Testis (tissue), 3 donors: Measurements from ENCODE around the gene SEC61A1. TPM values are rescaled to one million over a fixed set of nuclear protein-coding genes. Genes with fewer than 3 reads are reported as not detected.

ENCODE experiments used
- DNase-seq: peaks from one replicate; pipeline ENCODE4 v3.0.0-alpha.2; 2019
- H3K27ac ChIP-seq, 2 donors: fragments of 200-600 bp; sonication (generic); one replicate each; pipeline ENCODE4 v1.5.1; 2019
- H3K27me3 ChIP-seq: fragments of 200-600 bp; sonication (generic); one replicate; pipeline ENCODE4 v1.5.1; 2019
- H3K36me3 ChIP-seq: fragments of 200-600 bp; sonication (generic); one replicate; pipeline ENCODE4 v1.5.1; 2017; ENCODE audit warnings: low read depth; ENCODE audit errors: missing control alignments
- H3K4me1 ChIP-seq: fragments of 200-600 bp; sonication (generic); one replicate; pipeline ENCODE4 v1.5.1; 2019
- H3K4me3 ChIP-seq, 2 donors: fragments of 200-600 bp; sonication (generic); one replicate each; pipeline ENCODE4 v1.5.1; 2017 to 2019
- H3K9me3 ChIP-seq: fragments of 200-600 bp; sonication (generic); one replicate; pipeline ENCODE4 v1.5.1; 2017
- POLR2A ChIP-seq: fragments of 450-650 bp; IDR thresholded peaks from one replicate; pipeline ENCODE4 v1.6.1; 2017; ENCODE audit warnings: antibody characterized with exemption, mild to moderate bottlenecking, moderate library complexity
- WGBS, 2 donors: methylation state at CpG; one replicate each; pipeline ENCODE4 v1.1.5; 2018; 5-methylcytosine and 5-hydroxymethylcytosine counted together
- intact Hi-C: fragments of 100-400 bp; cut with DNase I; formaldehyde crosslinking; loops from one replicate; pipeline ENCODE4 v1.15.1; 2023; ENCODE audit warnings: low total_unique reads
- polyA plus RNA-seq: library from polyadenylated mRNA; stranded (reverse); fragments of 350-450 nt; fragmentation: Illumina TruSeq; extraction: RNeasy Lipid Tissue Mini Kit (QIAGEN cat#74804); gene quantifications from one replicate; pipeline ENCODE4 v1.2.3, GENCODE V29; 2014; ENCODE audit warnings: low read depth, low replicate concordance; ENCODE audit not compliant: insufficient read depth
- total RNA-seq, 2 donors: library from RNA; depleted of rRNA; stranded (reverse); fragments of >200 nt; gene quantifications; one replicate each; pipeline ENCODE4 v1.2.3, GENCODE V29; 2016
- TF ChIP-seq, protein P1 (sequence below), 3 experiments: fragments of 450-650 bp in 2 of 3; fragments of 200-600 bp in 1 of 3; sonication (generic) in 1 of 3; IDR thresholded peaks; one replicate each; pipeline ENCODE4 v1.5.1; 2016 to 2019; ENCODE audit warnings: antibody characterized with exemption in 3 of 3, mild to moderate bottlenecking in 2 of 3, moderate library complexity in 1 of 3

Gene SEC61A1
- total and polyA plus RNA-seq, 3 donors from 2014 or later = 119 to 137 (median 129) TPM

DNA sequence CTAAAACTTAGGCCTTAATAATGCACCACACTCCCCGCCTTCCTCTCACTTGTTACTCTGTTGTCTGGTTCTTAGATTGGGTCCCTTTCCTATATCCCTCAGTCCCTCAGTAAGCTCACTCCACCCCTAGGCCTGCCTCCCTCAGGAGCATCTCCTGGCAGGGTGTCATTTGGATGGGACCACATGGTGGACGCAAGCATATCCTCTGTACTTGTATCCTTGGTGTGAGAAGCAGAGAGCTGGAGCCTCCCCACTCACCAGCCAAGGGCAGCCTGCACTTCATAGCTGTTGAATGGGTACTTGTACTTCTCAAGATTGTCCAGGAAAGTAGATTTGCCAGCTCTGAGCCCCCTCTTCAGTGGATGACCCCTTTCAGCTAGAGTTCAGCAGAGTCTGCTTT, 11.6 kb downstream of the SEC61A1 start:
- H3K9me3 ChIP-seq = no peaks in the 10 kb centered on the region
- no peaks in the 10 kb centered on the region for H3K27me3 ChIP-seq
- H3K27ac ChIP-seq = no peak overlapping the region
- intact Hi-C loops = no loop called here
- no peak for DNase-seq
- peaks cover 5% of the 10 kb centered on the region for H3K4me1 ChIP-seq
- no peak overlapping the region for H3K4me3 ChIP-seq
- no peaks in the 10 kb centered on the region for H3K36me3 ChIP-seq
- no peak for TF ChIP-seq POLR2A
- TF ChIP-seq, protein P1, sequence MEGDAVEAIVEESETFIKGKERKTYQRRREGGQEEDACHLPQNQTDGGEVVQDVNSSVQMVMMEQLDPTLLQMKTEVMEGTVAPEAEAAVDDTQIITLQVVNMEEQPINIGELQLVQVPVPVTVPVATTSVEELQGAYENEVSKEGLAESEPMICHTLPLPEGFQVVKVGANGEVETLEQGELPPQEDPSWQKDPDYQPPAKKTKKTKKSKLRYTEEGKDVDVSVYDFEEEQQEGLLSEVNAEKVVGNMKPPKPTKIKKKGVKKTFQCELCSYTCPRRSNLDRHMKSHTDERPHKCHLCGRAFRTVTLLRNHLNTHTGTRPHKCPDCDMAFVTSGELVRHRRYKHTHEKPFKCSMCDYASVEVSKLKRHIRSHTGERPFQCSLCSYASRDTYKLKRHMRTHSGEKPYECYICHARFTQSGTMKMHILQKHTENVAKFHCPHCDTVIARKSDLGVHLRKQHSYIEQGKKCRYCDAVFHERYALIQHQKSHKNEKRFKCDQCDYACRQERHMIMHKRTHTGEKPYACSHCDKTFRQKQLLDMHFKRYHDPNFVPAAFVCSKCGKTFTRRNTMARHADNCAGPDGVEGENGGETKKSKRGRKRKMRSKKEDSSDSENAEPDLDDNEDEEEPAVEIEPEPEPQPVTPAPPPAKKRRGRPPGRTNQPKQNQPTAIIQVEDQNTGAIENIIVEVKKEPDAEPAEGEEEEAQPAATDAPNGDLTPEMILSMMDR (IDR thresholded peaks at IDR 0.05) = no peak
- WGBS, 2 donors = 92 to 95% methylated on average over 2 of the region's 2 CpGs

GRCh38 chr3:128064962-128065361, 12.7 kb downstream of the SEC61A1 start:
- no peak for TF ChIP-seq POLR2A
- TF ChIP-seq, protein P1 (IDR thresholded peaks at IDR 0.05) = no peak
- intact Hi-C loops = no loop called here
- DNase-seq = no peak
- Histone ChIP-seq H3K4me1 (peaks cover 2% of the 10 kb centered on the region), H3K9me3 (no peaks in the 10 kb centered on the region), H3K4me3 (no peak overlapping the region), H3K36me3 (no peaks in the 10 kb centered on the region), H3K27me3 (no peaks in the 10 kb centered on the region), H3K27ac (no peak overlapping the region)
- 94 to 95% methylated on average over 6 of the region's 6 CpGs for WGBS, 2 donors

DNA sequence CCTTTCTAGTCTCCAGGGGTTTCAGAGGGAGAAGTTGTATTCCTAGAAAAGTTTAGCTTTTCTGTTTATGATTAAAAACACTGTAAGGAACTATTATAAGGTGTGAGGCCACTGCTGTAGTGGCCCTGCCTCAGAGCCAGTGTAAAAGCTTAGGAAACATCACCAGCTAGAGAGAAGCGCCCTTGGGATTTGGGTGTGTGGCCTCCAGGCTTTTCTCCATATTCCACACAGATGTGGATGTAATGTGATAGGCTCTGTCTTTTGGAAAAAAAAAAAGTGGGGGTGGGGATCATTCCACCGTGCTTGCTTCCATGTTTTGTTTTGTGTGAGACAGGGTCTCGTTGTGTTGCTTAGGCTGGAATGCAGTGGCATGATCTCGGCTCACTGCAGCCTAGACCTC, 13.9 kb downstream of the SEC61A1 start:
- Histone ChIP-seq H3K4me3 (no peak overlapping the region), H3K36me3 (no peaks in the 10 kb centered on the region), H3K27ac (no peak overlapping the region), H3K4me1 (no peaks in the 10 kb centered on the region), H3K9me3 (no peaks in the 10 kb centered on the region), H3K27me3 (no peaks in the 10 kb centered on the region)
- 86 to 91% methylated on average over 3 to 4 of the region's 4 CpGs for WGBS, 2 donors
- TF ChIP-seq, protein P1 (IDR thresholded peaks at IDR 0.05) = no peak
- no peak for TF ChIP-seq POLR2A
- intact Hi-C loops = no loop called here
- DNase-seq = no peak

- Histone ChIP-seq H3K27ac (no peak overlapping the region), H3K36me3 (no peaks in the 10 kb centered on the region), H3K4me1 (no peaks in the 10 kb centered on the region), H3K4me3 (no peak overlapping the region), H3K9me3 (no peaks in the 10 kb centered on the region), H3K27me3 (no peaks in the 10 kb centered on the region)
- 90 to 92% methylated on average over 9 of the region's 9 CpGs for whole genome bisulfite sequencing, 2 donors
- TF ChIP-seq, protein P1 (IDR thresholded peaks at IDR 0.05) = no peak
- TF ChIP-seq POLR2A = no peak
- DNase-seq = no peak
- intact Hi-C loops = no loop called here
Measured at GRCh38 chr3:128066676-128067075, 14.4 kb downstream of the SEC61A1 start.

GRCh38 chr3:128067489-128067888, 15.3 kb downstream of the SEC61A1 start:
- WGBS, 2 donors = 75 to 76% methylated on average over 7 of the region's 7 CpGs
- intact Hi-C loops = no loop called here

More at GRCh38 chr3:128067489-128067888, 15.3 kb downstream of the SEC61A1 start:
- no peak for DNase-seq
- H3K36me3 ChIP-seq = no peaks in the 10 kb centered on the region
- H3K27ac ChIP-seq = no peak overlapping the region
- no peaks in the 10 kb centered on the region for H3K4me1 ChIP-seq
- H3K9me3 ChIP-seq = no peaks in the 10 kb centered on the region
- no peaks in the 10 kb centered on the region for H3K27me3 ChIP-seq
- no peak overlapping the region for H3K4me3 ChIP-seq
- TF ChIP-seq, protein P1 (IDR thresholded peaks at IDR 0.05) = no peak
- no peak for TF ChIP-seq POLR2A
